ENCODE measurements around the gene ARID1A. TPM values are rescaled to one million over a fixed set of nuclear protein-coding genes. Genes with fewer than 3 reads are reported as not detected.

ARID1A gene
- total RNA-seq = 26.8 and 29.0 TPM in 2 replicates

DNA sequence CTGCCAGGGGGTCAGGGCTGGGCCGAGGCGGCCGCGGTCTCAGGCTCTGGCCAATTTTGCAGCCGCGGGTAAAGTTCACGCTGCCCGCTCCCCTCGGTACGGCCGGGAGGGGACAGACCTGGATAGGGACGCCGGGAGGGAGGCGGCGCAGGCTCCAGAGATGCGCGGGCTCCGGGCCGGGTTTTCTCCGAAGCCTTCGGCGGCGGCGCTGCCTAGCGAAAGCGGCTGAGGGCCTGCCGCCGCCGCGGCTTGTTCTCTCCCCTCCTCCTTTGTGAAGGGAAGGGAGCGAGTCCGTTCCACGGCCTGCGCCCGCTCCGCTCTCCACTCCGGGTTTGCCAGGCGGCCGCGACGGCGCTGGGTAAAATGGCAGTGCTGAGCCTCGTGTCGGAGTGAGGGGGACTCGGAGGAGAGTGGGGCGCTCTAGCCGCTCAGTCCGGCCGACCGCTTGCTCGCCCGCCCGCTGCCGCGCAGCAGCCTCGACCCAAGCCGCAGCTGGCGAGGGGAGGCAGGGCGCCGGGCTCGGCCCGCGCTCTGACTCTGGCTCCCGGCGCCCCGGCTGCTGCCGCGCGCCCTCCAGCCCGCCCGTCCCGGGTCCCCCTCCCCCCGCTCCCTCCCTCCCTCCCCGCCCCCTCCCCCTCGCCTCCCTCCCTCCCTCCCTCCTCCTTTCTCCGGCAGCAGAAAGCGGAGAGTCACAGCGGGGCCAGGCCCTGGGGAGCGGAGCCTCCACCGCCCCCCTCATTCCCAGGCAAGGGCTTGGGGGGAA is at the start of gene ARID1A:
TSS of gene ARID1A (plus strand) at position 660 of the 763 bp plus-strand sequence. CDS start 389 bp downstream, outside the sequence.

DNA sequence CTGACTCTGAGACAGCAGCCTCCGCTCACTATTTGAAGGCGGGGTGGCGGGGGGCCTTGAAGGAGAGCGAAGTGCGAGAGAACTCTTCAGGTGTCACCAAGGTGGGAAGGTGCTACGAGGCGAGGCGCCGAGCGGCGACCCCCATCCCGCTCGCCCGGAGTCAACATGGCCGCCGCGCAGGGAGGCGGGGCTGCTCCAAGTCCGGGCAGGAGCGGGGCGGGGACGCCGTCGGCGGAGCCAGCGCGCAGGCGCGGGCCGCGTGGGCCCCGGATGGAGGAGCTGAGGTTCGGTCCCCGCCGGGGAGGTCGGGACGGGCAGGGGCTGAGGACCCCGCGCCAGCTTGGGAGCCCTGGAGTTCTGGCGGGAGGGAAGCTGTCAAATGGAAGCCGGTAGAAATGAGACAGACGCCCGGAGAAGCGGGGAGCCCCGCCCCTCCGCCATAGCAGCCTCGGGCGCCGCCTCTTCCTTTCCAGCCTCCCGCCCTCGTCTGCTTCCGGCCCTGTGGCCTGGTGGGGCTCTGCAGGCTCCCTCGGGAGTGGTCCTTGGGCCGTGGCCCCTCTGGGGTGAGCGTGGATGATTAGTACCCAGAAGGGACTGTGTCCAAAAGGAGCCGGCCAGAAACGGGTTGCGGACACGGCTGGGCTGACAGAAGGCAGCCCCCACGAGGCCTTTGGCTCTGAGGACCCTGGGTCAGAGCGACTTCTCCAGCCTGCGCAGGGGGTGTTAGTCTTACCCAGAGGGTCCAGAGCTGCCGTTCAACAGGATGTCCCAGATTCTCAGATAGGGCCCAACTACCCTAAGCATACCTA is 92.1 kb downstream of the ARID1A start, which contains the start of gene PIGV:
TSS of gene PIGV (plus strand) at position 245 of the 809 bp plus-strand sequence. CDS start 2,866 bp downstream, outside the sequence.

DNA sequence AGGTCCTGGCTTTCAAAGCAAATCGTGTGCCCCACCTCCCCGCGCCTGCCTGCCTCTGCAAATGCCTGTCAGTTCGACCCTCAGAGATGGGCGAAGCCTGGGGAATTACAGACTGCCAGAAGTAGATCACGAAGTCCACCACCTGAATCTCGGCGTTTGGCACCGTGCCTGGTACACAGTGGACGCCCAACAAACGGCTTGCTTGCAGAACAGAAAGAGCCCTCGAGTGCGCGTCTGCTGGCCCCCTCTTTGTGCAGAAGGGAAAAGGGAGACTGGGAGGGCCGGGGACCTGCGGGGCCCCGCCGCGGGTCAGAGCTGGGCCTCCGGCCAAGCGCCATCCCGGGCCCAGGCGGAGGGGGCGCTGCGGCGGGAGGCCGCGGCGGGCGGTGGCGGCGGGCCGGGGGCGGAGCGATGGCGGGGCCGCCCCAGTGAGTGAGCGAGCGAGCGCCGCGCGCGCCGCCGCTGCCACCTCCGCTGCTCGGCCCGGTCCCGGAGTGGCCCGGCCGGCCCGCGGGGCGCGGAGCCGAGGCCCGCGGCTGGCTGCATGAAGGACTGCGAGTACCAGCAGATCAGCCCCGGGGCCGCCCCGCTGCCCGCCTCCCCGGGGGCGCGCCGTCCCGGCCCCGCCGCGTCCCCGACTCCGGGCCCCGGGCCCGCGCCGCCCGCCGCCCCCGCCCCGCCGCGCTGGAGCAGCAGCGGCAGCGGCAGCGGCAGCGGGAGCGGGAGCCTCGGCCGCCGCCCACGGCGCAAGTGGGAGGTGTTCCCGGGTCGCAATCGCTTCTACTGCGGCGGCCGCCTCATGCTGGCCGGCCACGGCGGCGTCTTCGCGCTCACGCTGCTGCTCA is 130.7 kb downstream of the ARID1A start, which contains the start of gene ZDHHC18:
TSS of gene ZDHHC18 (plus strand) at position 428 of the 845 bp plus-strand sequence. CDS start at position 545, 117 bp downstream.

Small RNAs within 50 kb of the gene (small RNA-seq; reads per million reads assigned to genes)
- gene AL627082.1 (not detected), gene RN7SL165P (not detected)

Other genes with a start within 250 kb of the ARID1A start
- gene HMGN2, start 223.6 kb upstream of the ARID1A start, total RNA-seq = 108 and 149 TPM in 2 replicates
- 6.2 and 6.4 TPM in 2 replicates for gene RPS6KA1, start 166.3 kb upstream of the ARID1A start, total RNA-seq
- 15.4 and 20.1 TPM in 2 replicates for gene PIGV, start 91.9 kb downstream of the ARID1A start, total RNA-seq
- 19.1 and 20.8 TPM in 2 replicates for gene ZDHHC18, start 130.7 kb downstream of the ARID1A start, total RNA-seq
- 1.3 and 1.5 TPM in 2 replicates for gene SFN, start 167.1 kb downstream of the ARID1A start, total RNA-seq
- 8.5 and 9.7 TPM in 2 replicates for gene GPN2, start 194.3 kb downstream of the ARID1A start, total RNA-seq
- gene GPATCH3, start 204.5 kb downstream of the ARID1A start, total RNA-seq = 9.4 and 9.5 TPM in 2 replicates
- not detected in 2 replicates for gene NR0B2, start 218.0 kb downstream of the ARID1A start, total RNA-seq
- 12.2 and 17.0 TPM in 2 replicates for gene NUDC, start 225.7 kb downstream of the ARID1A start, total RNA-seq